Measurements from ENCODE around the gene ZNF423. TPM values are rescaled to one million over a fixed set of nuclear protein-coding genes. Genes with fewer than 3 reads are reported as not detected.
A peak's percentile ranks its signal among the peaks of the same experiment; 100 is the strongest.

ZNF423 gene
- total RNA-seq, 4 donors from 2014 or later = 0.72 to 5.9 (median 1.1) TPM

- no peaks in the 10 kb centered on the region for H3K36me3 ChIP-seq
- WGBS, 2 donors = 71 to 73% methylated on average over 10 to 19 of the region's 26 CpGs
- H3K27me3 ChIP-seq = peaks cover 0 to 5% (median 0%) of the 10 kb centered on the region in 4 donors
- no peaks in the 10 kb centered on the region for H3K9me3 ChIP-seq
- DNase-seq = no peak
- H3K4me1 ChIP-seq = peaks cover 12 to 51% (median 38%) of the 10 kb centered on the region in 3 donors
- no peak overlapping the region for H3K4me3 ChIP-seq
- peak overlapping the region in 3 of 4 donors; percentile 71 to 88 (median 79) for H3K27ac ChIP-seq
- intact Hi-C loops (cut with DNase I) = no loop called here
- TF ChIP-seq POLR2A (IDR thresholded peaks at IDR 0.05) (no peak), CTCF (IDR thresholded peaks at IDR 0.05) (no peak)
Observed at GRCh38 chr16:49698453-49698815, 157.5 kb downstream of the ZNF423 start.

- 76 to 78% methylated on average over 21 to 24 of the region's 28 CpGs for WGBS, 2 donors
- no peak for TF ChIP-seq POLR2A (IDR thresholded peaks at IDR 0.05)
- TF ChIP-seq CTCF (IDR thresholded peaks at IDR 0.05) = no peak
- no peak overlapping the region for H3K4me3 ChIP-seq
- H3K27ac ChIP-seq = peak overlapping the region in 1 of 4 donors; percentile 79
- intact Hi-C loops (cut with DNase I) = no loop called here
- no peaks in the 10 kb centered on the region for H3K36me3 ChIP-seq
- no peak for DNase-seq
- H3K4me1 ChIP-seq = peaks cover 12 to 45% (median 36%) of the 10 kb centered on the region in 3 donors
- H3K9me3 ChIP-seq = no peaks in the 10 kb centered on the region
- peaks cover 0 to 5% (median 0%) of the 10 kb centered on the region in 4 donors for H3K27me3 ChIP-seq
Observed at GRCh38 chr16:49697631-49698452, 158.1 kb downstream of the ZNF423 start.

GRCh38 chr16:49696414-49697101 is 159.4 kb downstream of the ZNF423 start:
- peaks cover 5 to 32% (median 24%) of the 10 kb centered on the region in 3 donors for H3K4me1 ChIP-seq
- WGBS, 2 donors = 77 to 100% methylated on average over 1 to 2 of the region's 14 CpGs
- no peak overlapping the region for H3K4me3 ChIP-seq
- no peaks in the 10 kb centered on the region for H3K36me3 ChIP-seq
- peaks cover 0 to 5% (median 0%) of the 10 kb centered on the region in 4 donors for H3K27me3 ChIP-seq
- no peak overlapping the region for H3K27ac ChIP-seq
- TF ChIP-seq POLR2A (IDR thresholded peaks at IDR 0.05) (no peak), CTCF (IDR thresholded peaks at IDR 0.05) (no peak)
- DNase-seq = no peak
- no peaks in the 10 kb centered on the region for H3K9me3 ChIP-seq
- intact Hi-C loops (cut with DNase I) = no loop called here

GRCh38 chr16:49695782-49696413 is 160.0 kb downstream of the ZNF423 start:
- Histone ChIP-seq H3K27ac (no peak overlapping the region), H3K27me3 (peaks cover 0 to 5% (median 0%) of the 10 kb centered on the region in 4 donors), H3K9me3 (no peaks in the 10 kb centered on the region), H3K36me3 (no peaks in the 10 kb centered on the region), H3K4me1 (peaks cover 5 to 26% (median 19%) of the 10 kb centered on the region in 3 donors), H3K4me3 (no peak overlapping the region)
- intact Hi-C loops (cut with DNase I) = no loop called here
- no peak for TF ChIP-seq CTCF (IDR thresholded peaks at IDR 0.05)
- TF ChIP-seq POLR2A (IDR thresholded peaks at IDR 0.05) = no peak
- 78 to 98% methylated on average over 4 to 5 of the region's 5 CpGs for WGBS, 2 donors
- no peak for DNase-seq
